ENCODE data around the gene CARMIL1. TPM values are rescaled to one million over a fixed set of nuclear protein-coding genes. Genes with fewer than 3 reads are reported as not detected.

CARMIL1 gene
- total and polyA plus RNA-seq, 10 of the 15 experiments (the other 5 are each of a cell fraction or from before 2014, with no cell fraction given): 6.4 to 18.1 (median 10.3) TPM

GRCh38 chr6:25344827-25345226 is 65.7 kb downstream of the CARMIL1 start (continued):
- TF ChIP-seq ZBTB11 (CRISPR knock-in tag; IDR thresholded peaks at IDR 0.05) (no peak), NR2C2 (IDR thresholded peaks at IDR 0.05; ENCODE audit: borderline replicate concordance, control insufficient read depth, insufficient read length, low read depth) (no peak), BCL3 (IDR thresholded peaks at IDR 0.05; ENCODE audit: borderline replicate concordance, insufficient read depth, low read depth, low read length, poor library complexity, severe bottlenecking) (no peak), GABPA (IDR thresholded peaks at IDR 0.05; ENCODE audit: low read depth) (no peak), JUND (IDR thresholded peaks at IDR 0.05; ENCODE audit: low read depth, low read length) (no peak), PAX8 (IDR thresholded peaks at IDR 0.05) (no peak)

- POLR2A ChIA-PET: interaction anchor here (1.6 kb wide), 1 partner anchor 19 kb away, joined by 4 read pairs; no protein-coding TSS in a partner anchor
Observed at GRCh38 chr6:25346064-25346463, 66.9 kb downstream of the CARMIL1 start.

More at GRCh38 chr6:25346064-25346463, 66.9 kb downstream of the CARMIL1 start:
- Histone ChIP-seq H3K4me2 (ENCODE audit: control insufficient read depth, insufficient read depth) (no peak overlapping the region), H3K4me3 (no peak overlapping the region), H3K79me2 (ENCODE audit: control insufficient read depth, insufficient read depth, low read length) (no peaks in the 10 kb centered on the region; the same call in 1 of the 2 replicates), H3K27me3 (replicated peaks in 1 of 2; ENCODE audit: control insufficient read depth in 2 of 2, insufficient read depth in 2 of 2, low read length in 1 of 2) (no peaks in the 10 kb centered on the region), H2AFZ (ENCODE audit: control insufficient read depth, low read depth, low read length) (no peak overlapping the region), H3K4me1 (ENCODE audit: control insufficient read depth, insufficient read depth, low read length) (peaks cover 9% of the 10 kb centered on the region), H3K27ac (ENCODE audit: control insufficient read depth, insufficient read depth) (no peak overlapping the region), H4K20me1 (ENCODE audit: control insufficient read depth, insufficient read depth) (no peaks in the 10 kb centered on the region), H3K9me3 (replicated peaks; ENCODE audit: control insufficient read depth, insufficient read depth, low read length) (no peaks in the 10 kb centered on the region), H3K9ac (ENCODE audit: control insufficient read depth, insufficient read depth, low read length) (no peak overlapping the region), H3K36me3 (ENCODE audit: control insufficient read depth in 2 of 2, insufficient read depth in 2 of 2, low read length in 1 of 2) (no peaks in the 10 kb centered on the region)
- no peak for TF ChIP-seq YBX1 (IDR thresholded peaks at IDR 0.05)
- no peak for TF ChIP-seq GABPA (IDR thresholded peaks at IDR 0.05; ENCODE audit: low read depth)
- no peak for TF ChIP-seq TCF12 (IDR thresholded peaks at IDR 0.05; ENCODE audit: low read depth, low read length)
- no peak for TF ChIP-seq RAD21 (IDR thresholded peaks at IDR 0.05; ENCODE audit: insufficient read depth, low read depth, low read length)
- TF ChIP-seq PBX3 (IDR thresholded peaks at IDR 0.05; ENCODE audit: insufficient replicate concordance, low read depth, low read length): no peak
- no peak for TF ChIP-seq MLLT1 (IDR thresholded peaks at IDR 0.05)
- TF ChIP-seq MYB (IDR thresholded peaks at IDR 0.05; ENCODE audit: borderline replicate concordance, low read depth, low read length): no peak
- no peak for TF ChIP-seq NRF1 (conservative IDR thresholded peaks at IDR 0.05; ENCODE audit: low read depth, low read length)
- TF ChIP-seq FOXK2 (IDR thresholded peaks at IDR 0.05): no peak
- no peak for TF ChIP-seq ZZZ3 (IDR thresholded peaks at IDR 0.05; ENCODE audit: control insufficient read depth, insufficient read length, low read depth)
- no peak for FAIRE-seq
- no peak for DNase-seq (ENCODE audit: low read depth, low spot score)
- BruUV-seq (replicated peaks): no TSS peak
- 42% methylated on average over 3 of the region's 3 CpGs for WGBS (ENCODE audit: insufficient coverage, insufficient replicate concordance, low lambda C conversion rate, missing lambda C conversion rate)
- CTCF ChIA-PET: interaction anchor here (0.7 to 1.6 kb wide), 3 partner anchors 8 to 144 kb away, joined by 3 to 6 read pairs (median 4); no protein-coding TSS in a partner anchor
- SMC1A ChIA-PET (ENCODE audit: uncharacterized antibody, unreplicated experiment): interaction anchor here (0.7 to 2.0 kb wide), 5 partner anchors 9 to 24 kb away, joined by 3 to 9 read pairs (median 3); no protein-coding TSS in a partner anchor
- RAD21 ChIA-PET (ENCODE audit: unreplicated experiment): no interaction called here
- intact Hi-C loops (cut with micrococcal nuclease; ENCODE audit: unreplicated experiment): no loop called here
- no peak for ATAC-seq
- in situ Hi-C loops (cut with MboI): no loop called here
